Measurements from ENCODE around the gene DMXL2. TPM values are rescaled to one million over a fixed set of nuclear protein-coding genes. Genes with fewer than 3 reads are reported as not detected.

The DMXL2 gene
- 11.8 and 15.2 TPM in 2 replicates for total RNA-seq

GRCh38 chr15:51622604-51623370 is at the start of gene DMXL2:
TSS of gene DMXL2 (minus strand) at chr15:51622771. CDS start at chr15:51622545, 226 bp downstream.

Other genes with a start within 250 kb of the DMXL2 start
- 0.10 TPM in 1 of 2 replicates, not detected in the other for gene SCG3, start 58.7 kb upstream of the DMXL2 start, total RNA-seq
- gene LYSMD2, start 114.9 kb upstream of the DMXL2 start, total RNA-seq = 11.4 and 13.2 TPM in 2 replicates
- 10.5 and 11.9 TPM in 2 replicates for gene TMOD2, start 128.8 kb upstream of the DMXL2 start, total RNA-seq
- gene TMOD3, start 206.9 kb upstream of the DMXL2 start, total RNA-seq = 79.0 and 80.4 TPM in 2 replicates

Data from vein endothelial cell (primary cell).